Cardiac septum (tissue), 1 donor: ENCODE data around the gene DPP6. TPM values are rescaled to one million over a fixed set of nuclear protein-coding genes. Genes with fewer than 3 reads are reported as not detected.

Experiments
- DNase-seq: peaks from one replicate; pipeline ENCODE4 v3.0.0-alpha.2; 2020; ENCODE audit warnings: low spot score
- intact Hi-C: fragments of 100-400 bp; cut with DNase I; formaldehyde crosslinking; loops from one replicate; pipeline ENCODE4 v1.14.0; 2022
- total RNA-seq: library from RNA; stranded (reverse); fragmentation: NEBNext Ultra II Directional; extraction: Animal tissue kit (Norgen Biotek cat#: 25700); gene quantifications from one replicate; pipeline ENCODE4 v1.2.1, GENCODE V29; 2021
- donor health status: DM: no; HTN: no; CAD: no.

DPP6 gene
- total RNA-seq, 1 donor from 2014 or later: not detected

DNA sequence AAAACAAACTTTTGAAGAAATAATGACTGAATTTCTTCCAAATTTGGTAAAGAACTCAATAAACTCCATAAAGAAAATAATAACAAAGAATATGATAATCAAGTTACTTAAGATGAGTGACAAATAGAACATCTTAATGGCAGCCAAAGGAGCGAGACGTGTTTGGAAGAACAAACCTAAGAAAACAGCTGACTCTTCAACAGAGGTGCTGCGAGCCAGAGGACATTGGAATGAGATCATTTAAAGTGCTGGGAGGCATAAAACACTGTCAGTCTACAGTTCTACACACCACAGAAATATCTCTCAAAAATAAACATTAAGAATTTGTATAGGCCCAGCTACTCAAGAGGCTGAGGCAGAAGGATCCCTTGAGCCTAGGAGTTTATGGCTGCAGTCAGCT lies 507.3 kb downstream of the DPP6 start:
- intact Hi-C loops: no loop called here
- DNase-seq: no peak

DNA sequence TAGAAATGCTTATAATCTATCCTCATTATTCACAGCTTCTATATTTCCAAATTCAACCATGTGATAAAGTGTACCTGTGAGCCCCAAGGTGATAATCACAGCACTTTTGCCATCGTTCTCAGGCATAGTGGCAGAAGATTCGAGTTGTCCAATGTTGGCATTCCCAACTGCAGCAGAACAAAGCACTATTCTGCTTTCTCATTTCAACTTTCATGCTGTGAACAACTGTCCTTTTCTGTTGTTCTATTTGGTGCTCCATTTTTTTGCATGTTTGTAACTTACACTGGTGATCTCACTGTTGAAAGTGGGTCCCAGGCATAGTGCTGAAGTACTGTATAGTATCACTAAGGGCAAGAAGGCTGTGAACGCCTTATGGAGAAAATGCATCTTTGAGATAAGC lies 512.5 kb downstream of the DPP6 start:
- intact Hi-C loops: no loop called here
- DNase-seq: no peak

DNA sequence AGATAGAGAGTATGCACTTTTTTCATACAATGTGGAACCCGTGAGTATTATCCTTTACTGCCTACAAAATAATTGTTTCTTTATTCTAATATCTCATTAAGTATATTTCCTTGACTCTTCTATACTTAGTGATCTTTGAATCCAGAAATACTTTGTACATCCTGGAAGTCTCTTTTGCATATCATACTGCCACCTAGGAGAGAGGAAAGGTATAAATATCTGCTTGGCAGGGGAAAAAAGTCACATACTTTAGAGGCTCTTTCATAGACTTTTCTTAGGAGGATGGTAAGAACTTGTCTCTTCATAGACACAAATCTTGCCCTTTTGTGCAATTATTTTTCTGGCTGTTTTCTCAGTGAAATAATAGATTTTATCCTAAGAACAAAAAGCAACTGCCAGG lies 514.7 kb downstream of the DPP6 start:
- intact Hi-C loops: no loop called here

DNA sequence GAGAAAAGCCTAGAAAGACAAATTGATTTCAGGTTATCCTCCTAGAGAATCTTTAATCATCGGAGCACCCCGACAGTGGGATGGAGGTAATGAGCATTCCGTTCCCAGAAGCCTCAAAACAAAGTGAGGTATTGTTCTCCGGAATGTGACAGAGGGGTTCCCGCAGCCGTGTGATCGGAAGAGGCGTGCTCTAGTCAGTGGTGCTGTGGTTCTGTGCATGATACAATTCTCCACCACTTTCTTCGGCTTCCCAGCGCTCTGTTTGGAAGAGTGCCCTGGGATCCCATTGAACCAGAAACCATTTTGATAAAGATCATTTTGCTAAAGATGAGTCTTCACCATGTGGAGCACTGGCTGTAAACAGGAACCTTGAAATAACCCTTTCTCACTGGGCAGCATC lies 516.1 kb downstream of the DPP6 start:
- DNase-seq: no peak
- intact Hi-C loops: no loop called here

More for the DNA sequence above, 514.7 kb downstream of the DPP6 start:
- DNase-seq: no peak

DNA sequence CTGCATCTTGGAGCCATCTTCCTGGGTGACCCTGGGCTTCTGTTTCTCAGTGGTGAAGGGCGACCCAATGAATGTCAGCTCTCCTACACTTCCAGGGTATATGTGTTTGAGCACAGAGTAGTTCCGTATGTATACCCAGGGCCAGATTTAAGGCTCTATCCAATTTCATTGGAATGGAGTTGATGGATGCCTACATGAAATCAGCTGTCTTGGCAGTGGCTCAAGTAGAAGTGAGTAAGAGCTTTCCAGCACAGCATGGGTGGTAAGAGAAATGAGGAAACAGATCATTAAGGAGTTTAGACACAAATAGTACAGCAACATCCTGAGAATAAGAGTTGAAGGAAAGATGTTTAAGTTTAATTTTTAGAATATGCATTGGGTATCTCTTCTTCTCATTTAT lies 517.7 kb downstream of the DPP6 start:
- intact Hi-C loops: no loop called here

DNA sequence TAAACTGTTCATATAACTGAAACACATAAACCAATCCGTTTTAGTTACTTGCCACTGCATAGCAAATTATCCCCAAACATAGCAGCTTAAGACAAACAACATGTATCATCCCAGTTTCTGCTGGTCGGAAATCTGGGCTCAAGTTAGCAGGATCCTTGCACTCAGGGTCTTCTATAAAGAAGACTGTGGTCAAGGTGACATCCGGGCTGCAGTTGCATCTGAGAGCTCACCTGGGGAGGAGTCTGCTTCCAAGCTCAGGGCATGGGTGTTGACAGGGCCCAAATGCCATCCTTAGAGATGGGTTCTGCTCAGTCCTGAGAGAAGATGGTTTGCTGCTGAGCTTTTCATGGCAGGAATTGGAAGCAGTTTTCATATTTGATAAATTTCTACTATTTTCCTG lies 519.6 kb downstream of the DPP6 start:
- no peak for DNase-seq
- intact Hi-C loops: no loop called here

More for the DNA sequence above, 517.7 kb downstream of the DPP6 start:
- DNase-seq: no peak

DNA sequence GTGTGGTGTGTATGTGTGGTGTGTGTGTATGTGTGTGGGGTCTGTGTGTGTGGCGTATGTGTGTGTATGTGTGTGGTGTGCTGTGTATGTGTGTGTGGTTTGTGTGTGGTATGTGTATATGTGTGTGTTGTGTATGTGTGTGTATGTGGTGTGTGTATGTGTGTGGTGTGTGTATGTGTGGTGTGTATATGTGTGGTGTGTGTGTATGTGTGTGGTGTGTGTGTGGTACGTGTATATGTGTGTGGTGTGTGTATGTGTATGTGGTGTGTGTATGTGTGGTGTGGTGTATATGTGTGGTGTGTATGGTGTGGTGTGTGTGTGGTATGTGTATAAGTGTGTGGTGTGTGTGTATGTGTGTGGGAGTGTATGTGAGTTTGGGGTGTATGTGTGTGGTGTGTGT lies 522.0 kb downstream of the DPP6 start:
- DNase-seq: no peak
- intact Hi-C loops: no loop called here

DNA sequence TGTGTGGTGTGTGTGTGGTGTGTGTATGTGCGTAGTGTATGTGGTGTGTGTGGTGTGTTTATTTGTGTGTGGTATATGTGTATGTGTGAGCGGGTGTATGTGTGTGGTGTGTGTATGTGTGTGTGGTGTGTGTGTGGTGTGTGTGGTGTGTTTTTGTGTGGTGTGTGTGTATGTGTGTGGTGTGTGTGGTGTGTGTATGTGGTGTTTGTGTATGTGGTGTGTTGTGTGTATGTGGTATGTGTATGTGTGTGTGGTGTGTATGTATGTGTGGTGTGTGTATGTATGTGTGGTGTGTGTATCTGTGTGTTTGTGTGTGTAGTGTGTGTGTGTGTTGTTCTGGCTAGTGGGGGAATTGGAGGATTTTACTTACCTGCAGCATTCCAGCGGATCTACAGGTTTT lies 523.3 kb downstream of the DPP6 start:
- DNase-seq: no peak
- intact Hi-C loops: no loop called here

DNA sequence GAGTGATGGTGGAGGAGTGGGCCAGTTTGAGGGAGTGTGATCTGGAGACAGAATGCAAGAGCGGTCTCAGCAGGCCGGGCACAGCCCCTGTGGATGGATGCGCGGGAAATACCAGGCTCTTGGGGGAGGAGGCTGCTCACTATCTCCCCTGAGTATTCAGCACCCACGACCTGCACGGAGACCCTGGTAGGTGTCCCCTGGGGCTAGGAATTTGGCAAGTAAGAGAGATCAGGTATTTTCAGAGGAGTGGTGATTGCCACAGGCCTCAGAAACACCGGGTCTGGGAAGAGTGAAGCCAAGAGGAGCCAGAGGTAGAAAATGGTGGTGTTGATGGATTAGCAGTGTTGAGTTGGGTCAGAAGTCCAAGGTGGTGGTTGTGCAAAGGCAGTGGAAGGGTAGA lies 524.4 kb downstream of the DPP6 start:
- DNase-seq: no peak
- intact Hi-C loops: no loop called here

DNA sequence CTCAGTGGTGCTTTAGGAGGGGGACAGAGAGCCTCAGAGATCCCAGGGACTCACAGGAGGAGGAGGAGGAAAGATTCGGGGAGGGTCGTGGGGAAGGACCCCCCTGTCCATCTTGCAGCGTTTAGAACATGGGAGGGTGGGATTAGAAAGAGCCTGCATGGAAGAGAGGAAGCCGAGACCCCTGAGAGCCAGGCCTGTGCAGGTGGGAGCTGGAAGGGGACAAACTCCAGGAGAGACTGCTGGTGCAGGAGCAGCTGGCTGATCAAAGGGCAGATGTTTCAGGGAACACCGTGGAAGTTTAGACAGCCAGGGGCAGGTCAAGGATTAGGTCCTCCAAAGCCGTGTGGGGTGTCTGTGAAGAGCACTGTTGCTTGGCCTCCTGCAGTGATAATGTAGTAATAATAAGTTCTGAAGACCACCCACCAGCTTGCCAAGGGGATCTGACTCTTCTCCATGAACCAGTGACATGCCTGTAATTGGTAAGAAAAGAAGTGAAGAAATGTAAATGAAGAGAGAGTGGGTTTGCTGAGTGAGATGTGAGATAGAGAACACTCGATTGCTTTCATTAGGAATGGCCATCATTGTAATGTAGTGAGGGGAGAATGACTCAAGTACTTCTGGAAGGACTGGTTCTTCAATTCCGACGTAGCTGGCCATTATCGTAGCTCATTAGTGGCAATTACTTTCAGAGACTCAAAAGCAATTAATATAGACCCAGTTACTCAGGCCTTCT lies 525.1 kb downstream of the DPP6 start:
- no peak for DNase-seq
- intact Hi-C loops: no loop called here

DNA sequence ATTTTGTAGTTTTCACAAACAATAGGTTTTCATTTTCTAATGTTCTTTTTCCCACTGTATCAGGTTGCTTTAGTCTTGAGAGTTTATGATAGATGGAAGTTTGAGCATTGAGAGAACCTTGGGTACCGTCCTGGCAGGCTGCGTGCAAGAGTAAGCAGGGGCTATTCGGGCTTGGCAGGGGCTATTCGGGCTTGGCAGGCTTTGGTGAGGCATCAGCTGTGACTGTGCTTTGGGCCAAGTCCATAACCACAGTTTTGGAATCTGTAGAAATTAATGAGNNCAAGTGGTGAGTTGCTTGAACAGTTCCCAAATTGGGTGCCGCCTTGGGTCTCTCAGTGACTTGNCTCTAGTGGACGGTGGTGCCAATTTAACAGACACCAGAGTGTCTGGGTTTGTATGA lies 526.1 kb downstream of the DPP6 start:
- intact Hi-C loops: no loop called here
- DNase-seq: no peak

DNA sequence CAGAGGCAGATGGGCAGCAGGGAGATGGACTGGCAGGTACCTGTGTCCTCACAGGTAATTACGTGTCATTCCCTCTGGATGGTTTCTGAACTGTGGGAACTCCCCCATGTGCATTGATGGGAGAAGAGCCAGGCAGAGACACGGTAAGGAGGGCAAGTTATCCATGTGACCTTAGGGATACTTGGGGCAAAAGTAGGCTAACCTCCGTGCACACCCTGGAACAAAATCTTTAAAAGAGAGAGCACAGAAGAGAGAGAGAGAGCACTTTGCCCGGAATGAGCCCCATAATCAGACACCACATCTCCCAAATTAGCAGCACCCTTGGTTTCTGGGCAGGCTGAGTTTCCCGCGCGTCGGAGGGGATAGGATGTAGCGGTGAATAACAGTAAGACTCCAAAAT lies 527.5 kb downstream of the DPP6 start:
- DNase-seq: no peak
- intact Hi-C loops: no loop called here

DNA sequence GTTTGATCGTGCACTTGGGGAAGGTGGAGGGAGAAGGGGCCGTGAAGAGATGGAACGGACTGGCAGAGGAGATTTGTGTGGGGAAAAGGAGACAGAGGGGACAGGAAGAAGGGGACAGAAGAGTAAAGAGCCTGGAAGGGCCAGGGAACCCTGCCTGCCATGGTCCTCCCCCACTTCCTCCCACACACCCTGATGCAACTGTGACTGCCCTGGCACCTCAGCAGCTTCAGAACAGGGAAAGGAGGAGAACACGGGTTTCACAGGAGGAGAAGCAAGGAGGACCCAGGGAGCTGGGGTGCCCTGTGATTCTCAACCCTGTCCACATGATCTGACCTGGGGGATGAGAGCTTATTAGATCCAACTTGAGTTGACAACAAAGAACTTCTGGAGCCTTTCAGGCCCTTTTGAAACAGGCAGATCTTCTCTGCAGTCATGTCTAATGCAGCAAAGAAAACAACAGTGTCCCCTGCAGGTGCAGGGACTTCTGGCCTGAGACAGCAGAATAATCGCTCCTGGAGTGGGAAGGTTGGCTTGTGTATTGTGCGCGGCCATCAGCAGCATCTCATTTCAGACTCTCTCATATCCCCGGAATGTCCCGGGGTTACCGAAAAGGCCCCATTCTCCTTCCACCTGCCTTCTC lies 529.2 kb downstream of the DPP6 start:
- DNase-seq: no peak
- intact Hi-C loops: no loop called here

DNA sequence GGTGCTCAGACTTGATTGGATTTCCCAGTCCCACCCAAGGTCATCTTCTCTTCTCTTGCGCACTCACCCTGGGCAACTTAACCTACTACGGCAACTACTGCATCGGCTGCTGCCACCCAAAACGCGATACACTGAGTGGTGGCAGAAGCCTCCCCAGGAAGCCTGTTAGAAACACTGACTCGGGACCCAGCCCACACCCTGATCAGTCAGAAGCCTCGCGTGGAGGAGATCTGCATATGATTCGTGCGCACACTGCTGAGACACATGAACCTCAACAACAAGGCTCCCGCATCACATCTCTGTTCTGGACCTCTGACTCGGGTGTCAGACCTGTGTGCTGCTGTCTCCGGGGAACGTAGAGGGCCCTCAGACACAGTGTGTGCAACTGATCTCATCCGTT lies 531.3 kb downstream of the DPP6 start:
- intact Hi-C loops: no loop called here

DNA sequence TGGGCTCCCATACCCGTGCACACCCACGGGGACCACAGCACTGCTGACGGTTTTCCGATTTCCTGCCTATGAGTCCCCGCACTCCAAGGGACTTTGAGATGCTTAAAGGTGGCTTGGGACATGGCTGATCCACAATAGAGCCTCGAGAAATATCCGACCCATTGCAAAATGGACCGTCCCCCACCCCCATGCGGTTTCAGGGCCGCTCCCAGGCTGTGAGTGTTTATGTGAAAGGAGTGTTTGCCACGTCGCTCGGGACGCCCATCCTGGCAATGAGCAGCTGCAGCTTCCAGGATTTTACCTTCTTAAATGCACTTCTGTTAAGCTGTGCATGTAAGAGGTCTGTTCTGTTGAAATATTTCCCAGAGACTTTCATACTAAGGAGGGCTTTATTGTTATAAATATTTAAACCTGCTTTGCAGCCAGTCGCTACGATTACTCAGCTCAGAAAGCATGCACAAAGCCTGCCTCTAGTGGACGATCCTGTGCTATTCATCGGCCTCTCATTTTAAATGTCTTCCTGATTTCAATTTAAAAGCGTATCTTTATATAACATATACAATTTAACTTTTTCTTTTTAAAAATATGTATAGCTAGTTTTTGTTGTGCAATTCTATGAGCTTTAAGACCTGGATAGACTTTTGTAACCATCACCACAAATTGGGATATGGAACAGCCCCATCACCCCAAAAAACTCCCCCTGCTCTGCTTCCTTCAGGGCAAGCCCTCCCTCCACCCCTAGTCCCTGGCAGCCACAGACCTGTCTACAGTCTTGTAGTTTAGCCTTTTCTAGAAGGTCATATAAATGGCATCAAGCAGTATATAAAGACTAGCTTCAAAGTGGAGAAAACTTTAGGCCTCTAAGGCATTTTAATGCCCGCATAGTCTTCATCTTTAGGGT lies 532.4 kb downstream of the DPP6 start:
- intact Hi-C loops: no loop called here
- no peak for DNase-seq

More for the DNA sequence above, 531.3 kb downstream of the DPP6 start:
- DNase-seq: no peak

DNA sequence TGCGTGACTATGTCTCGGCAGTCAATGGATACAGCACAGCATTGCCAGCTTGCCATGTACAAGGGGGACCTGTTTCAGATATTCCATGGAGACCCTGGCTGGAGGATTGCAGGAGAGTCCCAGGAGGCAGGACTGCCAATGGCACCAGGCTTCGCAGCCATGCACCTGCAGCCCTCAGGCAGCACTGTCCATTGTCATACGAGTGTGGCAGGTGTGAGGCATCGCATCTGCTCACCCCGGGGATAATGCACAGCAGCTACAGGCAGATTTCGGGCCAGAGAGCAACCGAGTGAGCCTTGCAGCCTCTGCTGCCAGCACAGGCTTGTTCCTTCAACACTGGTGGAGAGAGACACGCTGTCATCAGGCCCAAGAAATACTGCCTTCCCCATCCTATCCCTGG lies 535.6 kb downstream of the DPP6 start:
- intact Hi-C loops: no loop called here
- DNase-seq: no peak

DNA sequence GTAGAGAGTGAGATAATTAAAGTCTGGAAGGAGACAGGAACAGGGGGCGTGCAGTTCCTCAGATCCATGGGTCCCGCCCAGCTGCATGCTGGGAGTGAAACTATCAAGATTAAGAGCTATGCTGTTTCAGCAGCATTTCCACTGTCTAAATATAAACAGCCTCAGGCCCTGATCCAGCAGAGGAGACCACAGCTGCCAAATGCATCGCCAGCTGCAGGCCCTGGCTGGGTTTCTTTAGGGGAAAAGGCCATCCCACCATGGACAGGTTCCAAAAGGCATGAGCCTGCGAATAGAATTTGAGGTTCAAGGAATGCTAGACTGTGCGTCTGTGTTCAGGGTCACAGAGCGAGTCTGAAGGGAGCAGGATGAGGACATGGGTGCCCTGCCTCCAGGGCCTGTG lies 539.3 kb downstream of the DPP6 start:
- intact Hi-C loops: no loop called here

DNA sequence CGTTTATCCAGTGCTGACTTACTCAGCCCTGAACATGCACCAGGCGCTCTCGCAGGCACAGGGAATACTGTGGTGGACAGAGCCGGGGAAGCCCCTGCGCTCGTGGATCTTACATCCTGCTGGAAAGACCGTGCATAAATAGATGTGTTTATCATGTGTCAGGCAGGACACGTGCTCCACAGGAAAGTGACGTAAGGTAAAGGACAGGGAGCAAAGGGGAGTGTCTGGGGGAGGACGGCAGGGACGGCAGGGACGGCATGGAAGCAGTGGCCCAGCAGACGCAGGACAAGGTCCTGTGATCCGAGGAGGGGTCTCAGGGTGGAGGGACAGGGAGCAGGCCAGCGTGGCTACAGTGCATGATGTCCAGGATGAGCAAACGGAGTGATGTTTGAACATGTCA lies 540.2 kb downstream of the DPP6 start:
- intact Hi-C loops: no loop called here
- DNase-seq: no peak

More for the DNA sequence above, 539.3 kb downstream of the DPP6 start:
- no peak for DNase-seq

DNA sequence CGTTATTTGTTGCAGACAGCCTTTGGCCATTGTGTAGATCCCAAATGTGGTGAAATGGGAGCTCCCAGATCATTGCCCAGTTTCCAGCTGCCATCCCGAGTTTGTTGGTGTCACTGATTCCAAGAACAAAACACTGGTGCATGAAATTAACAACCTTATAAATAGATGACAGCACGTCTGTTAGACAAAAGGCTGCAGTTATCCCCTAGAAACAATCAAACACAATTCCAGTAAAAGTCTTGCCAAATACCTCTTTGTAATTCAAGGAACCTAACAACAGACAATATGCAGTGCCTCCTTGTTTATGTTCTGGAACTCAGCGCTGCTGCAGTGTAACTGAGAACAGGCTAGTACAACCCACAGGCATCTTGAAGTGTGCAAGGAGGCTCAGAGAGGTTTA lies 546.2 kb downstream of the DPP6 start:
- no peak for DNase-seq
- intact Hi-C loops: no loop called here

DNA sequence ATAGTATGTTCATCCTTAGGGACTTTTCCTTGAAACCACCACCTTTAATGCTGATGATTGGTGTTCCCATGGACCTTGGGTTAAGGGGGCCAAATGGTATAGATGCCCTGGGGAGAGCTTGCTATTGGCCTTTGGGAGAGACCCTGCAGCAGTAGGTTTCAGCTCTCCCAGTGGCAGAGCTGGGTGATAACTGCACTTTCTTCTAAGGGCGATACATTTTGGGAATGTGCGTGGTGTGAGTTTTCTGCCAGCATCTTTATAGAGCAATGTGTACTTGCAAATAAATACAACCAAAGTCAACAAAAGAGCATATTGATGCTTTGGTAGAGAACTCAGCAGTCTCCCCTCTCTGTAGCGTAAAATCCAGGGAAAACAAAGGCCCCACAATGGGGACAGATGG lies 546.7 kb downstream of the DPP6 start:
- intact Hi-C loops: no loop called here
- no peak for DNase-seq

DNA sequence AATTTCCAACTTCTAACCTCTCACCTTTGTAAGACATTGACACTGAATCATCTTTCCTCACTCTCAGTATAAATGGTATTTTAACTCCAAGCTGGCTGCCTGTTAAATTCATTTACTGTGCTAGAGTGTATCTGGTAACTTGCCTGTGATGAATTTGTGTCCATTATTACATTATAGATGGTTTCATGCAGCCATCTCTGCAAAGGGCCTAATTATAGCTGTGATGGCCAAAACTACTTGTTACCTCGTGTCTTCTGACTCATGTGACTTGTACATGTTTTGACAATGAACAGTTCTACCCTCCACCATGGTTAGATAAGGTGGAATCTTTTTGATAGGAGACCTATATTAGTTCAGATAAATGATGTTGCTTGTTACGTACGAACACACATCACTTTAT lies 558.7 kb downstream of the DPP6 start:
- intact Hi-C loops: no loop called here
- no peak for DNase-seq
